Subcutaneous adipose tissue (tissue), 4 donors: ENCODE results near the gene SLC16A2. TPM values are rescaled to one million over a fixed set of nuclear protein-coding genes. Genes with fewer than 3 reads are reported as not detected.

Source experiments
- total RNA-seq, 4 donors: library from RNA; depleted of rRNA; stranded (reverse); fragments of >200 nt; gene quantifications; one replicate each; pipeline ENCODE4 v1.1.0, GENCODE V29; 2016
- TF ChIP-seq, protein P1 (sequence below): fragments of 450-650 bp; IDR thresholded peaks from one replicate; pipeline ENCODE4 v1.5.1; 2016; ENCODE audit warnings: low read depth, mild to moderate bottlenecking, control low read depth, antibody characterized with exemption, moderate library complexity

SLC16A2 gene
- total RNA-seq, 4 donors from 2014 or later = 5.3 to 15.0 (median 8.4) TPM

DNA sequence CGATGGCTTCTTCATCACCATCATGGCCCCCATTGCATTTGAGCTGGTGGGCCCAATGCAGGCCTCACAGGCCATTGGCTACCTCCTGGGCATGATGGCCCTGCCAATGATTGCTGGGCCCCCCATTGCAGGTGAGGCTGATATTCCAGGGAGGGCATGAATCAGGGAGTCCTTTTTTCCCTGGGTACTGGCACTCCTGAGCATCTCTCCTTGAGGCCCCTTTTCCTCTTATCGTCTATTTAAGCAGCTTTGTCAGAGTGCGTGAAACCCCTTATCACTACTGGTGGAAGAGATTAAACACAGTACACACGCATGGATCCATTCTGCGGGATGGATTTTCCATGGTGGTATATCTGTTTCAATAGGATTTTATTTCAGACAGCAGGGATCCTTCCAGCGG, 108.0 kb downstream of the SLC16A2 start:
- TF ChIP-seq, protein P1, sequence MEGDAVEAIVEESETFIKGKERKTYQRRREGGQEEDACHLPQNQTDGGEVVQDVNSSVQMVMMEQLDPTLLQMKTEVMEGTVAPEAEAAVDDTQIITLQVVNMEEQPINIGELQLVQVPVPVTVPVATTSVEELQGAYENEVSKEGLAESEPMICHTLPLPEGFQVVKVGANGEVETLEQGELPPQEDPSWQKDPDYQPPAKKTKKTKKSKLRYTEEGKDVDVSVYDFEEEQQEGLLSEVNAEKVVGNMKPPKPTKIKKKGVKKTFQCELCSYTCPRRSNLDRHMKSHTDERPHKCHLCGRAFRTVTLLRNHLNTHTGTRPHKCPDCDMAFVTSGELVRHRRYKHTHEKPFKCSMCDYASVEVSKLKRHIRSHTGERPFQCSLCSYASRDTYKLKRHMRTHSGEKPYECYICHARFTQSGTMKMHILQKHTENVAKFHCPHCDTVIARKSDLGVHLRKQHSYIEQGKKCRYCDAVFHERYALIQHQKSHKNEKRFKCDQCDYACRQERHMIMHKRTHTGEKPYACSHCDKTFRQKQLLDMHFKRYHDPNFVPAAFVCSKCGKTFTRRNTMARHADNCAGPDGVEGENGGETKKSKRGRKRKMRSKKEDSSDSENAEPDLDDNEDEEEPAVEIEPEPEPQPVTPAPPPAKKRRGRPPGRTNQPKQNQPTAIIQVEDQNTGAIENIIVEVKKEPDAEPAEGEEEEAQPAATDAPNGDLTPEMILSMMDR = no peak

DNA sequence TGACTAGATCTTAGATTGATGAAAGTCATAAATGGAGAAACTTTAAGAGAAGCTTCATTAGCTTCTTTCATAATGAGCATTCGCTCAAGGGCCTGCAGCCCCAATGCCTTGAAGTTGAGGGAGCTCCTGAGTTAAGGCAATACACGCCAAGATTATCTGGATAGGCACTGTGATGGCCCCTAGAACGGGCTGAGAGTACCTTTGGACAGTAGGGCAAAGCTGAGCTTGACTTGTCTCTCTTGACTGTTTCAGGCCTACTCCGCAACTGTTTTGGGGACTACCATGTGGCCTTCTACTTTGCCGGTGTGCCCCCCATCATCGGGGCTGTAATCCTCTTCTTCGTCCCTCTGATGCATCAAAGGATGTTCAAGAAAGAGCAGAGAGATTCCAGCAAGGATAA, 109.8 kb downstream of the SLC16A2 start:
- TF ChIP-seq, protein P1 = no peak

DNA sequence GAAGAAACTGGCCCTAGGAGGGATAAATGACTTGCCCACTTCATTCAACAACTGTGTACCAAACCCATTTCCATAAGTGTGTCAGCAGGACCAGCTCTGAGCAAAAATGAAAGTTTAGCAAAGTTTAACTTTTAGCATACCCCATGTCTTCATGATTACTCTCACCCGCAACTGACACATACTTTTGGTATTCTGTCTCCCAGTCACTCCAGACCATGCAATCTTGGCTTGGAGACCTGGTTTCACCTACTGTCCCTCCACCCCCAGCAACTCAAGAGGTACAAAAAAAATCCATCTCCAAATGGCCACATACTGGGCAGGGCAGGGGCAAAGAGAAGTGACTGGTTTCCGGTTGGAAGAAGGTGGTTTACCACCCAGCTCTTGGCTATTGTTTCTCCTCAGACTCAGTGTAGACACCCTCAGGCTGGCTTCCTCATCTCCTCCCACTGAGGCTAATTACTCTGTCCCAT, 113.3 kb downstream of the SLC16A2 start:
- TF ChIP-seq, protein P1 = no peak

DNA sequence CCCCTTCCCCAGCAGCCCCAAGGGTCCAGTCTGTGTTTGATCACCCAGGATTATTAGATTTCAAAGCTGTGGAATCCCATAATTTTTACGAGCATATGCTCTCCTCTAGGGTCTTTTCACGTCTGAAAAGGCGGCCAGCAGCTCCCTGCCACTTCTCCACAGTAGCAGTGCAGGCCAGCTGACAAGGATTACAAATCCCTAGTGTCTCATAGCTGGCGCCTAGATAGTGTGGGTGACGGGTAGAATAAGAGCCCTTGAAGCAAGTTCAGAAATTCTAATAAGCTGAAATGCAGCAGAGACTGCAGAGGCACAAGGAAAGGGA, 113.8 kb downstream of the SLC16A2 start:
- TF ChIP-seq, protein P1 = no peak

DNA sequence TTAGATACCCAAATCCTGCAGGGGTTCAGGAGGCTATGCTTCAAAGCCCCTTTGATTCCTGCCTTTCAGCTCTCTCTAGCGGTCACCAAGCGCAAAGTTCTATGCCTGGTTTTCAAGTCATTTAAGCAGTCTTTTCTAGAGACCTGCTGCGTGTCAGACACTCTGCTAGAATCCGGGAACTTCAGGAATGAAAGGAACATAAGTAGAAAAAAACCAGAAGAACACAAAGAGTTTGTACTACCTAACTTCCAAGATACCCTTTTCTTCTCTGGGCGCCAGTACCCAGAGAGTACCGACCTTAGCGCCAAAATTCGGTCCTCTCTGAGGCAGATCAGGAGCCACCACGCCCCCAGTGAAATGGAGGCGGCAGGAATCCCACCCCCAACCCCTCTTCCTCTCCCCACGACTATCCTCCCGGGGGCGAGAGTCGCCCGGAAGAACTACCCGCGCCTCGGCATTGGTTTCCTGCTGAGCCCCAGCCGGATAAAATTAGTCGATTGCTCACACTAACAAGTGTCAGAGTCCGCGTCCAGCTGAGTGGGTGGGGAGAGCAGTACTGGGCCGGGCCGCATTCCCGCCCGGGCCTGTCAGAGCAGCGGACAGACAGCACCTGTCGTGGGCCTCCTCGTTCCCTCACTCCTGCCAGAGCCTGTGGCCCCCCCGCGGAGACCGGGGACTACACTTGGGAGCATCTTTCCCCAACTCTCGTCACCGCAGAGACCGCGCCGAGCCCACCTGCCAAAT, 114.3 kb downstream of the SLC16A2 start:
- TF ChIP-seq, protein P1 = no peak

DNA sequence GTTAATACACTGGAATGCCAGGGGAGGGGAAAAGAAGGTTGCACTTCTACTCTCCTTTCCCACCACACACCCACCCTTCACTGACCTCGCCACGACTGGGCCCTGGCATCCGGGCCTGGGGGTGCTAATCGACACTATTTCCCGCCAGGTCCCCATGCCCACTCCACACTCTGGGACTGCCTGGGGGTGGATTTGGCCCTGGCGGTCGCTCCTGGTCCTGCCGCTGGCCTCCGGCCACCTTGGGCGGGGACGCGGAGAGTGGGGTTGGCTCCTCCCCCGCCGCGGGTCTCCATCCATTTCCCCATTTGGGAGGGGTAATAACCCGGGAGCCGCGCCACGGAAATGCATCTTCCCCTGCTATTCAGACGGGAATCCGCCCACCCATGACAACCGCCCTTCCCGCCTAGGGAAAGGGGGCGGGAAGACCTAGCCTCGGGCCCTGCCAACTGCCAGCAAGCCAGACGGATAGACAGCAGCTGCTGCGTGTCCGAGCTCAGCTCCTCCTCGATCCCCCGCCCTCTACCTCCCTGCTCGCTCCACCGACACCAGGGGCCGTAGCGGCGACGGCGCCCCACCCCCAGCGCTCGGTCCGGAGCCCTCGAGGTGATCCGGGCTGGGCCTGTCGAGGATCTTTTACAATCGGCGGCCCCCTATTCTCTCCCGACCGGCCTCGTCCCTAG, 115.0 kb downstream of the SLC16A2 start:
- TF ChIP-seq, protein P1 = no peak

DNA sequence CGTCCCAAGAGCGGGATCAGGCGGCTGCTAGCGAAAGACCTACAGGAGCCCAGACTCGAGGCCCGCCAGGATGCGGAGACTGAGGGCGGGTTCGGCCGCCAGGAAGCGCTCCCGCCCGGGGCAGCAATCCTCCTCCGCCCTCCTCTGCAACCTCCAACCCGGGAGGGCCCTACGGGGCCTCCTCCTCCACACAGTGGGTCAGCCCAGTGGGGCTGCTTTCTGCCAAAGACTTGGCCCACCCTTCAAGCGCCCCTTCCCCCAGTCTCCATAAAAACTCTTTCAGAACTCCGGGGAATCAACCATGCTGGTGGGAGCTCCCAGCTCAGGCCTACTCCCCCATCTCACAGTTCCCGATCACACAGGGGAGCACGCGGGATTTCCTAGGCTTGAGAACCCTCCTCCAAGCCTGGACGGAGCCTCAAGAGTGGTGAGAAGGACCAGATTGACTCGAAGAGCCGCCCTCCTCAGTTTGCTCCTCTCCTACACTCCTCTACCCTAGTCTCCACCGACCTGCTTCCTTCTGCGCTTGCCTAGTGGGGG, 115.6 kb downstream of the SLC16A2 start:
- TF ChIP-seq, protein P1 = no peak
